Adrenal gland (tissue), 12 donors: ENCODE data around the gene CCNE1. TPM values are rescaled to one million over a fixed set of nuclear protein-coding genes. Genes with fewer than 3 reads are reported as not detected.

Source experiments
- DNase-seq, 7 donors: peaks; one replicate each; pipeline ENCODE4 v3.0.0-alpha.2; 2019 to 2020
- H3K27ac ChIP-seq, 5 donors: fragments of 200-600 bp; sonication (generic) in 4 of 5; 1 replicate in 3 of 5; 2 replicates in 2 of 5; pipeline versions ENCODE4 v1.5.1 to v1.8.0; 2016 to 2020; ENCODE audit warnings: mild to moderate bottlenecking in 1 of 5
- H3K27me3 ChIP-seq: fragments of 200-600 bp; 2 replicates; pipeline ENCODE4 v1.8.0; 2021
- H3K36me3 ChIP-seq, 2 donors: fragments of 200-600 bp; replicated peaks in 1 of 2; 1 replicate in 1 of 2; 2 replicates in 1 of 2; pipeline versions ENCODE4 v1.5.1 to v1.8.0; 2018 to 2022
- H3K4me1 ChIP-seq, 2 donors: fragments of 200-600 bp; replicated peaks in 1 of 2; 1 replicate in 1 of 2; 2 replicates in 1 of 2; pipeline versions ENCODE4 v1.5.1 to v1.8.0; 2018 to 2021
- H3K4me3 ChIP-seq, 4 donors: fragments of 200-600 bp; sonication (generic) in 3 of 4; one replicate each; pipeline ENCODE4 v1.5.1; 2016 to 2018
- H3K9me3 ChIP-seq, 3 donors: fragments of 200-600 bp; sonication (generic) in 1 of 3; replicated peaks in 1 of 3; 1 replicate in 2 of 3; 2 replicates in 1 of 3; pipeline versions ENCODE4 v1.5.1 to v1.8.0; 2016 to 2021
- CTCF ChIP-seq, 6 experiments: fragments of 450-650 bp in 4 of 6; fragments of 200-600 bp in 2 of 6; sonication (generic) in 1 of 6; IDR thresholded peaks; 1 replicate in 5 of 6; 2 replicates in 1 of 6; pipeline versions ENCODE4 v1.5.1 to v1.8.0; 2016 to 2021; ENCODE audit warnings: antibody characterized with exemption in 6 of 6, mild to moderate bottlenecking in 2 of 6, moderate library complexity in 1 of 6
- POLR2A ChIP-seq, 2 donors: fragments of 450-650 bp; IDR thresholded peaks; one replicate each; pipeline ENCODE4 v1.6.1; 2017; ENCODE audit warnings: antibody characterized with exemption in 2 of 2, mild to moderate bottlenecking in 2 of 2, moderate library complexity in 1 of 2
- WGBS, 4 donors: extraction: QIAGEN DNeasy Blood & Tissue Kit in 2 of 4; methylation state at CpG; one replicate each; pipeline versions ENCODE4 v1.1.5 to v1.1.7; 2013 to 2017; 5-methylcytosine and 5-hydroxymethylcytosine counted together
- intact Hi-C, 2 donors: fragments of 100-400 bp; cut with DNase I; formaldehyde crosslinking; loops; one replicate each; pipeline versions ENCODE4 v1.14.1 to v1.15.0; 2022 to 2023
- polyA plus RNA-seq, 3 donors: library from polyadenylated mRNA; stranded (reverse); fragments of 200-250 nt in 2 of 3; fragments of 350-450 nt in 1 of 3; fragmentation: Illumina TruSeq in 1 of 3; extraction: RNeasy Lipid Tissue Mini Kit (QIAGEN cat#74804) in 1 of 3; gene quantifications; one replicate each; pipeline ENCODE4 v1.2.3, GENCODE V29; 2013 to 2014
- total RNA-seq, 9 donors: library from RNA; depleted of rRNA in 4 of 9; stranded (reverse); fragments of >200 nt in 4 of 9; fragments of 120-200 nt in 1 of 9; fragmentation: NEBNext Ultra II Directional in 1 of 9; extraction: Animal tissue kit (Norgen Biotek cat#: 25700) in 1 of 9; gene quantifications; one replicate each; pipeline versions ENCODE4 v1.1.0 to v1.2.4, GENCODE V29; 2013 to 2023
- donor health status: healthy with polysubstance abuse.
- donor health status: Bipolar disorder and iron deficiency.
- donor health status: DM: yes; HTN: yes; CAD: no.
- donor health status: DM: no; HTN: no; CAD: no.
- donor health status: DM: no; HTN: no; CAD: no.
- donor health status: DM: yes; HTN: yes; CAD: no.

Gene CCNE1
- total and polyA plus RNA-seq, 12 donors = 3.0 to 67.7 (median 7.9) TPM

GRCh38 chr19:29783627-29784190, 28.1 kb upstream of the CCNE1 start:
- intact Hi-C loops = no loop called here
- Histone ChIP-seq H3K4me1 (no peaks in the 10 kb centered on the region), H3K27ac (no peak overlapping the region), H3K36me3 (no peaks in the 10 kb centered on the region), H3K4me3 (no peak overlapping the region), H3K9me3 (no peaks in the 10 kb centered on the region), H3K27me3 (no peaks in the 10 kb centered on the region)
- DNase-seq = no peak
- no peak for TF ChIP-seq CTCF (IDR thresholded peaks at IDR 0.05)
- TF ChIP-seq POLR2A (IDR thresholded peaks at IDR 0.05) = no peak
- WGBS, 4 donors = 86 to 95% (median 90%) methylated on average over 9 to 12 of the region's 12 CpGs

- no peaks in the 10 kb centered on the region for H3K4me1 ChIP-seq
- H3K9me3 ChIP-seq = no peaks in the 10 kb centered on the region
- TF ChIP-seq CTCF (IDR thresholded peaks at IDR 0.05) (no peak), POLR2A (IDR thresholded peaks at IDR 0.05) (no peak)
- no peak overlapping the region for H3K27ac ChIP-seq
- H3K36me3 ChIP-seq = no peaks in the 10 kb centered on the region
- DNase-seq = no peak
- WGBS, 4 donors = 74 to 90% (median 80%) methylated on average over 1 of the region's 1 CpG
- no peak overlapping the region for H3K4me3 ChIP-seq
- H3K27me3 ChIP-seq = no peaks in the 10 kb centered on the region
- intact Hi-C loops = no loop called here
Measured at GRCh38 chr19:29784598-29785223, 27.1 kb upstream of the CCNE1 start.

GRCh38 chr19:29785360-29785759, 26.4 kb upstream of the CCNE1 start:
- no peaks in the 10 kb centered on the region for H3K27me3 ChIP-seq
- DNase-seq = no peak
- H3K9me3 ChIP-seq = no peaks in the 10 kb centered on the region
- H3K4me1 ChIP-seq = no peaks in the 10 kb centered on the region
- intact Hi-C loops = no loop called here
- H3K4me3 ChIP-seq = no peak overlapping the region
- no peaks in the 10 kb centered on the region for H3K36me3 ChIP-seq
- TF ChIP-seq POLR2A (IDR thresholded peaks at IDR 0.05) (no peak), CTCF (IDR thresholded peaks at IDR 0.05) (no peak)
- WGBS, 4 donors = 90 to 95% (median 92%) methylated on average over 5 of the region's 5 CpGs
- no peak overlapping the region for H3K27ac ChIP-seq

- Histone ChIP-seq H3K4me1 (no peaks in the 10 kb centered on the region), H3K4me3 (no peak overlapping the region), H3K36me3 (no peaks in the 10 kb centered on the region), H3K27me3 (no peaks in the 10 kb centered on the region), H3K27ac (no peak overlapping the region), H3K9me3 (no peaks in the 10 kb centered on the region)
- TF ChIP-seq CTCF (IDR thresholded peaks at IDR 0.05) = no peak
- TF ChIP-seq POLR2A (IDR thresholded peaks at IDR 0.05) = no peak
- no peak for DNase-seq
- 62 to 71% (median 65%) methylated on average over 3 to 5 of the region's 5 CpGs for WGBS, 4 donors
- intact Hi-C loops = no loop called here
Measured at GRCh38 chr19:29785955-29786589, 25.7 kb upstream of the CCNE1 start.
